ENCODE measurements around the gene GPX6. TPM values are rescaled to one million over a fixed set of nuclear protein-coding genes. Genes with fewer than 3 reads are reported as not detected.

The GPX6 gene
- total and polyA plus RNA-seq, 10 of the 15 experiments (the other 5 are each of a cell fraction or from before 2014, with no cell fraction given) = not detected

Other genes with a start within 250 kb of the GPX6 start
- gene ZSCAN26, start 248.7 kb downstream of the GPX6 start, total RNA-seq (2014; rRNA removed) = 4.5 and 8.7 TPM in 2 replicates
- gene ZSCAN26, start 248.7 kb downstream of the GPX6 start, total RNA-seq (2014; rRNA removed; fragmentation: Illumina TruSeq; extraction: Trizol) = 7.4 and 7.6 TPM in 2 replicates
- 5.4 and 7.4 TPM in 2 replicates for gene ZSCAN26, start 248.7 kb downstream of the GPX6 start, total RNA-seq (2021)
- 13.3 and 14.1 TPM in 2 replicates for gene ZSCAN26, start 248.7 kb downstream of the GPX6 start, polyA plus RNA-seq (2011; rRNA removed)
- gene ZSCAN26, start 248.7 kb downstream of the GPX6 start, polyA plus RNA-seq (2014; fragmentation: Illumina TruSeq; extraction: Trizol) = 8.9 and 14.6 TPM in 2 replicates
- 1 to 10 TPM; 4.6 to 5.4 TPM for gene ZSCAN26, start 248.7 kb downstream of the GPX6 start, polyA plus RNA-seq (2014; fragmentation: Nextera tagmentation; extraction: Ambion mirVana)
- gene ZSCAN26, start 248.7 kb downstream of the GPX6 start, polyA plus RNA-seq (2014; rRNA removed) = 5.6 and 6.9 TPM in 2 replicates
- gene ZSCAN26, start 248.7 kb downstream of the GPX6 start, polyA plus RNA-seq (2016; fragmentation: Nextera tagmentation; extraction: Ambion mirVana) = 1 to 10 TPM; 5.9 to 6.0 TPM
- 3.7 and 4.4 TPM in 2 replicates for gene PGBD1, start 234.2 kb downstream of the GPX6 start, total RNA-seq (2014; rRNA removed)
- gene PGBD1, start 234.2 kb downstream of the GPX6 start, total RNA-seq (2014; rRNA removed; fragmentation: Illumina TruSeq; extraction: Trizol) = 3.9 and 4.2 TPM in 2 replicates
- gene PGBD1, start 234.2 kb downstream of the GPX6 start, total RNA-seq (2021) = 3.0 and 3.7 TPM in 2 replicates
- 1.9 and 2.5 TPM in 2 replicates for gene PGBD1, start 234.2 kb downstream of the GPX6 start, polyA plus RNA-seq (2011; rRNA removed)
- 4.4 and 4.8 TPM in 2 replicates for gene PGBD1, start 234.2 kb downstream of the GPX6 start, polyA plus RNA-seq (2014; fragmentation: Illumina TruSeq; extraction: Trizol)
- 1 to 10 TPM; 2.0 to 2.2 TPM for gene PGBD1, start 234.2 kb downstream of the GPX6 start, polyA plus RNA-seq (2014; fragmentation: Nextera tagmentation; extraction: Ambion mirVana)
- 2.9 and 3.8 TPM in 2 replicates for gene PGBD1, start 234.2 kb downstream of the GPX6 start, polyA plus RNA-seq (2014; rRNA removed)
- 1 to 10 TPM; 4.5 to 4.9 TPM for gene PGBD1, start 234.2 kb downstream of the GPX6 start, polyA plus RNA-seq (2016; fragmentation: Nextera tagmentation; extraction: Ambion mirVana)
- gene ZSCAN31, start 179.6 kb downstream of the GPX6 start, total RNA-seq (2014; rRNA removed) = 2.3 and 4.3 TPM in 2 replicates
- 4.8 and 5.1 TPM in 2 replicates for gene ZSCAN31, start 179.6 kb downstream of the GPX6 start, total RNA-seq (2014; rRNA removed; fragmentation: Illumina TruSeq; extraction: Trizol)
- 5.1 and 5.2 TPM in 2 replicates for gene ZSCAN31, start 179.6 kb downstream of the GPX6 start, total RNA-seq (2021)
- 2.1 and 2.4 TPM in 2 replicates for gene ZSCAN31, start 179.6 kb downstream of the GPX6 start, polyA plus RNA-seq (2011; rRNA removed)
- 4.6 and 7.2 TPM in 2 replicates for gene ZSCAN31, start 179.6 kb downstream of the GPX6 start, polyA plus RNA-seq (2014; fragmentation: Illumina TruSeq; extraction: Trizol)
- 1 to 10 TPM; 1.6 to 2.0 TPM for gene ZSCAN31, start 179.6 kb downstream of the GPX6 start, polyA plus RNA-seq (2014; fragmentation: Nextera tagmentation; extraction: Ambion mirVana)
- gene ZSCAN31, start 179.6 kb downstream of the GPX6 start, polyA plus RNA-seq (2014; rRNA removed) = 3.0 and 3.8 TPM in 2 replicates
- 1 to 10 TPM; 2.8 to 3.0 TPM for gene ZSCAN31, start 179.6 kb downstream of the GPX6 start, polyA plus RNA-seq (2016; fragmentation: Nextera tagmentation; extraction: Ambion mirVana)
- 2.8 and 3.4 TPM in 2 replicates for gene ZKSCAN3, start 165.8 kb downstream of the GPX6 start, total RNA-seq (2014; rRNA removed)
- gene ZKSCAN3, start 165.8 kb downstream of the GPX6 start, total RNA-seq (2014; rRNA removed; fragmentation: Illumina TruSeq; extraction: Trizol) = 3.4 and 3.6 TPM in 2 replicates
- 3.9 and 4.3 TPM in 2 replicates for gene ZKSCAN3, start 165.8 kb downstream of the GPX6 start, total RNA-seq (2021)
- gene ZKSCAN3, start 165.8 kb downstream of the GPX6 start, polyA plus RNA-seq (2011; rRNA removed) = 2.9 and 3.3 TPM in 2 replicates
- 2.5 and 3.6 TPM in 2 replicates for gene ZKSCAN3, start 165.8 kb downstream of the GPX6 start, polyA plus RNA-seq (2014; fragmentation: Illumina TruSeq; extraction: Trizol)
- gene ZKSCAN3, start 165.8 kb downstream of the GPX6 start, polyA plus RNA-seq (2014; fragmentation: Nextera tagmentation; extraction: Ambion mirVana) = 1 to 10 TPM in 1 of 2 experiments, under 1 TPM in 1; 0.86 to 1.1 TPM
- 2.6 and 3.0 TPM in 2 replicates for gene ZKSCAN3, start 165.8 kb downstream of the GPX6 start, polyA plus RNA-seq (2014; rRNA removed)
- gene ZKSCAN3, start 165.8 kb downstream of the GPX6 start, polyA plus RNA-seq (2016; fragmentation: Nextera tagmentation; extraction: Ambion mirVana) = 1 to 10 TPM; 2.8 to 3.2 TPM
- gene ZSCAN12, start 116.0 kb downstream of the GPX6 start, total RNA-seq (2014; rRNA removed) = 8.5 and 9.9 TPM in 2 replicates
- gene ZSCAN12, start 116.0 kb downstream of the GPX6 start, total RNA-seq (2014; rRNA removed; fragmentation: Illumina TruSeq; extraction: Trizol) = 12.2 and 12.8 TPM in 2 replicates
- gene ZSCAN12, start 116.0 kb downstream of the GPX6 start, total RNA-seq (2021) = 7.9 and 8.2 TPM in 2 replicates
- 12.0 and 17.6 TPM in 2 replicates for gene ZSCAN12, start 116.0 kb downstream of the GPX6 start, polyA plus RNA-seq (2011; rRNA removed)
- 10.1 and 10.9 TPM in 2 replicates for gene ZSCAN12, start 116.0 kb downstream of the GPX6 start, polyA plus RNA-seq (2014; fragmentation: Illumina TruSeq; extraction: Trizol)
- 1 to 10 TPM; 1.2 to 1.6 TPM for gene ZSCAN12, start 116.0 kb downstream of the GPX6 start, polyA plus RNA-seq (2014; fragmentation: Nextera tagmentation; extraction: Ambion mirVana)
- 6.2 and 6.7 TPM in 2 replicates for gene ZSCAN12, start 116.0 kb downstream of the GPX6 start, polyA plus RNA-seq (2014; rRNA removed)
- gene ZSCAN12, start 116.0 kb downstream of the GPX6 start, polyA plus RNA-seq (2016; fragmentation: Nextera tagmentation; extraction: Ambion mirVana) = 1 to 10 TPM; 3.9 to 4.2 TPM
- 0.90 and 1.3 TPM in 2 replicates for gene ZSCAN23, start 72.3 kb downstream of the GPX6 start, total RNA-seq (2014; rRNA removed)
- gene ZSCAN23, start 72.3 kb downstream of the GPX6 start, total RNA-seq (2014; rRNA removed; fragmentation: Illumina TruSeq; extraction: Trizol) = 1.3 and 2.3 TPM in 2 replicates
- gene ZSCAN23, start 72.3 kb downstream of the GPX6 start, total RNA-seq (2021) = 0.77 and 1.6 TPM in 2 replicates
- gene ZSCAN23, start 72.3 kb downstream of the GPX6 start, polyA plus RNA-seq (2011; rRNA removed) = 1.3 and 1.4 TPM in 2 replicates
- 0.86 and 0.96 TPM in 2 replicates for gene ZSCAN23, start 72.3 kb downstream of the GPX6 start, polyA plus RNA-seq (2014; fragmentation: Illumina TruSeq; extraction: Trizol)
- under 1 TPM; 0.04 to 0.34 TPM for gene ZSCAN23, start 72.3 kb downstream of the GPX6 start, polyA plus RNA-seq (2014; fragmentation: Nextera tagmentation; extraction: Ambion mirVana)
- gene ZSCAN23, start 72.3 kb downstream of the GPX6 start, polyA plus RNA-seq (2014; rRNA removed) = 1.9 and 2.0 TPM in 2 replicates
- gene ZSCAN23, start 72.3 kb downstream of the GPX6 start, polyA plus RNA-seq (2016; fragmentation: Nextera tagmentation; extraction: Ambion mirVana) = under 1 TPM; 0.21 to 0.28 TPM
- gene GPX5, start 10.1 kb upstream of the GPX6 start, total RNA-seq (2014; rRNA removed) = not detected in 2 replicates
- gene GPX5, start 10.1 kb upstream of the GPX6 start, total RNA-seq (2014; rRNA removed; fragmentation: Illumina TruSeq; extraction: Trizol) = not detected in 2 replicates
- gene GPX5, start 10.1 kb upstream of the GPX6 start, total RNA-seq (2021) = not detected in 2 replicates
- not detected in 2 replicates for gene GPX5, start 10.1 kb upstream of the GPX6 start, polyA plus RNA-seq (2011; rRNA removed)
- gene GPX5, start 10.1 kb upstream of the GPX6 start, polyA plus RNA-seq (2014; fragmentation: Illumina TruSeq; extraction: Trizol) = not detected in 2 replicates
- not detected for gene GPX5, start 10.1 kb upstream of the GPX6 start, polyA plus RNA-seq (2014; fragmentation: Nextera tagmentation; extraction: Ambion mirVana)
- not detected in 2 replicates for gene GPX5, start 10.1 kb upstream of the GPX6 start, polyA plus RNA-seq (2014; rRNA removed)
- gene GPX5, start 10.1 kb upstream of the GPX6 start, polyA plus RNA-seq (2016; fragmentation: Nextera tagmentation; extraction: Ambion mirVana) = not detected

All from GM12878 (cell line).